Psoas muscle (tissue), 8 donors: ENCODE results near the gene C1QL4. TPM values are rescaled to one million over a fixed set of nuclear protein-coding genes. Genes with fewer than 3 reads are reported as not detected.

Experiments used
- ATAC-seq, 4 donors: fragments of 200-7000 bp; cut with Tn5 transposase; one replicate each; pipeline ENCODE4 v1.9.1; 2020; ENCODE audit warnings: moderate library complexity in 3 of 4, mild to moderate bottlenecking in 2 of 4
- DNase-seq, 2 donors: peaks; one replicate each; pipeline ENCODE4 v3.0.0-alpha.2; 2020
- H3K27ac ChIP-seq: fragments of 200-600 bp; one replicate; pipeline ENCODE4 v1.8.0; 2022
- H3K27me3 ChIP-seq, 3 donors: fragments of 200-600 bp in 1 of 3; one replicate each; pipeline versions ENCODE4 v1.6.1 to v1.8.0; 2013 to 2022; ENCODE audit warnings: low read length in 2 of 3, mild to moderate bottlenecking in 2 of 3, moderate library complexity in 1 of 3; ENCODE audit not compliant: insufficient read depth in 3 of 3
- H3K36me3 ChIP-seq, 2 donors: fragments of 200-600 bp in 1 of 2; one replicate each; pipeline versions ENCODE4 v1.6.1 to v1.8.0; 2013 to 2022; ENCODE audit warnings: low read depth in 1 of 2, mild to moderate bottlenecking in 1 of 2, moderate library complexity in 1 of 2; ENCODE audit not compliant: insufficient read depth in 1 of 2
- H3K4me1 ChIP-seq: fragments of 200-600 bp; one replicate; pipeline ENCODE4 v1.8.0; 2022
- H3K4me3 ChIP-seq: fragments of 200-600 bp; one replicate; pipeline ENCODE4 v1.8.0; 2022; ENCODE audit warnings: mild to moderate bottlenecking
- H3K9me3 ChIP-seq: fragments of 200-600 bp; one replicate; pipeline ENCODE4 v1.8.0; 2022
- CTCF ChIP-seq: fragments of 200-600 bp; IDR thresholded peaks from one replicate; pipeline ENCODE4 v1.8.0; 2022; ENCODE audit warnings: antibody characterized with exemption
- WGBS, 3 donors: extraction: QIAGEN DNeasy Blood & Tissue Kit; methylation state at CpG; one replicate each; pipeline versions ENCODE4 v1.1.6 to v1.1.7; 2013; 5-methylcytosine and 5-hydroxymethylcytosine counted together
- intact Hi-C, 2 donors: fragments of 100-400 bp; cut with DNase I; formaldehyde crosslinking; loops; one replicate each; pipeline versions ENCODE4 v1.11.0 to v1.14.2; 2022
- polyA plus RNA-seq, 3 donors: library from polyadenylated mRNA; stranded (reverse); fragments of 200-250 nt; gene quantifications; one replicate each; pipeline ENCODE4 v1.2.3, GENCODE V29; 2013
- total RNA-seq, 4 donors: library from RNA; stranded (reverse); fragmentation: NEBNext Ultra II Directional in 2 of 4; extraction: Animal tissue kit (Norgen Biotek cat#: 25700) in 2 of 4; gene quantifications; one replicate each; pipeline versions ENCODE4 v1.2.1 to v1.2.4, GENCODE V29; 2021 to 2023
- donor health status: healthy with polysubstance abuse.
- donor health status: DM: no; HTN: no; CAD: no; lungs with moderate emphysema.
- donor health status: Bipolar disorder and iron deficiency.
- donor health status: healthy.
- donor health status: DM: yes; HTN: yes; CAD: no.
- donor health status: DM: no; HTN: no; CAD: no.
- donor health status: DM: no; HTN: no; CAD: no.
- donor health status: DM: yes; HTN: yes; CAD: no.

Gene C1QL4
- total and polyA plus RNA-seq, 7 donors, result not detected

DNA sequence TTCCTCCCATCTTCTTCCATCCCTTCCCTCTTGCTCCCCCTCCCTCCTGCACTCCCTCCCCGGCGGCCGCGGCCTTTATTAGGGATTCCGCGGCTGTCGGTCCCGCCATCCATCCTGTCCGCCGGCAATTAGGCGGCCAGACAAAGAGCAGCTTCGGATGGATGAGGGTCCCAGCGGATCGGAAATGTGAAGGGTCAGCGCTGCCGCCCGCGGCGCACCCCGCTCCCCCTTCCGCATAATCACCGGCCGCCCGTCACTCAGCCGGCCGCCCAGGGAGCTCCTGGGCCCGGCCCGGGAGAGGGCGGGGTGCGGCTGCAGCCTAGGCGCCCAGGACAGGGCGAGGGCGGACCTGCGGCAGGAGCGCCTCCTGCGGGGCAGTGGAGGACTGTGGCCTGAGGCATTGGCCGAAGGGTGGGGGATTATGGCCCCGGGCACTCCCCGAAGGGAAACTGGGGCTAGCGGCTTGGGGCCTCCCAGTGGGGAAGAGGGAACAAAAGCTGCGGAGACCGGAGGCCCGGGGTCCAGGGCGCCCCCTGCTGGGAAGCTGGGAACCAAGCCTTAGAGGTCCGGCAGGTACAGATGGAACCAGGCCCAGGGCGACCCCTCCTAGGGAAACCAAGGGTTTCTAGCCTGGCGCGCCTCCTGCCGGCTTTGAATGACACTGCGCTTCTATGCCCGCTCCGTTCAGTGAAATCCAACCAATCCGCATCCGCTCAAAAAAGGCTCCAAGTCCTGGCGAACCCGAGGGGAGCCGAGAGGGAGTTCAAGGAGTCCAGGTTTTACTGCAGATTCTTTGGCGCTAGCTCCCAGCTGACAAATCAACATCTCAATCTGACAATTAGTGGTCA is 5.3 kb upstream of the C1QL4 start:
- intact Hi-C loops, result loop anchor here in 1 of 2 donors (2.0 kb wide), 1 partner anchor 53 kb away; no protein-coding TSS in a partner anchor

GRCh38 chr12:49341777-49342065 is 4.7 kb upstream of the C1QL4 start:
- Histone ChIP-seq H3K27me3 (peaks cover 0 to 71% (median 22%) of the 10 kb centered on the region in 3 donors), H3K36me3 (no peaks in the 10 kb centered on the region), H3K27ac (no peak overlapping the region), H3K4me1 (peaks cover 27% of the 10 kb centered on the region), H3K4me3 (no peak overlapping the region), H3K9me3 (no peaks in the 10 kb centered on the region)
- ATAC-seq (no peak), DNase-seq (no peak)
- no peak for TF ChIP-seq CTCF
- intact Hi-C loops, result loop anchor here in 1 of 2 donors (2.0 kb wide), 1 partner anchor 53 kb away; no protein-coding TSS in a partner anchor
- 33 to 43% (median 43%) methylated on average over 21 of the region's 21 CpGs for WGBS, 3 donors

More for the DNA sequence above, 5.3 kb upstream of the C1QL4 start:
- Histone ChIP-seq H3K27me3 (peaks cover 0 to 73% (median 26%) of the 10 kb centered on the region in 3 donors), H3K4me3 (peak overlapping the region; percentile 61), H3K36me3 (no peaks in the 10 kb centered on the region), H3K27ac (no peak overlapping the region), H3K4me1 (peaks cover 32% of the 10 kb centered on the region), H3K9me3 (no peaks in the 10 kb centered on the region)
- peak; percentile 68 for TF ChIP-seq CTCF
- WGBS, 3 donors, result 2 to 3% (median 3%) methylated on average over 55 to 58 of the region's 58 CpGs
- ATAC-seq (peak; percentile 41 to 62 (median 49)), DNase-seq (peak; percentile 73 to 84)

- ATAC-seq (no peak), DNase-seq (no peak)
- no peak overlapping the region for H3K4me3 ChIP-seq
- intact Hi-C loops, result no loop called here
- TF ChIP-seq CTCF, result no peak
- no peaks in the 10 kb centered on the region for H3K9me3 ChIP-seq
- H3K4me1 ChIP-seq, result peaks cover 21% of the 10 kb centered on the region
- H3K36me3 ChIP-seq, result no peaks in the 10 kb centered on the region
- H3K27ac ChIP-seq, result no peak overlapping the region
- peaks cover 0 to 71% (median 23%) of the 10 kb centered on the region in 3 donors for H3K27me3 ChIP-seq
- WGBS, 3 donors, result 45 to 50% (median 45%) methylated on average over 14 of the region's 14 CpGs
These were observed 4.2 kb upstream of the C1QL4 start for GRCh38 chr12:49340971-49341776.

DNA sequence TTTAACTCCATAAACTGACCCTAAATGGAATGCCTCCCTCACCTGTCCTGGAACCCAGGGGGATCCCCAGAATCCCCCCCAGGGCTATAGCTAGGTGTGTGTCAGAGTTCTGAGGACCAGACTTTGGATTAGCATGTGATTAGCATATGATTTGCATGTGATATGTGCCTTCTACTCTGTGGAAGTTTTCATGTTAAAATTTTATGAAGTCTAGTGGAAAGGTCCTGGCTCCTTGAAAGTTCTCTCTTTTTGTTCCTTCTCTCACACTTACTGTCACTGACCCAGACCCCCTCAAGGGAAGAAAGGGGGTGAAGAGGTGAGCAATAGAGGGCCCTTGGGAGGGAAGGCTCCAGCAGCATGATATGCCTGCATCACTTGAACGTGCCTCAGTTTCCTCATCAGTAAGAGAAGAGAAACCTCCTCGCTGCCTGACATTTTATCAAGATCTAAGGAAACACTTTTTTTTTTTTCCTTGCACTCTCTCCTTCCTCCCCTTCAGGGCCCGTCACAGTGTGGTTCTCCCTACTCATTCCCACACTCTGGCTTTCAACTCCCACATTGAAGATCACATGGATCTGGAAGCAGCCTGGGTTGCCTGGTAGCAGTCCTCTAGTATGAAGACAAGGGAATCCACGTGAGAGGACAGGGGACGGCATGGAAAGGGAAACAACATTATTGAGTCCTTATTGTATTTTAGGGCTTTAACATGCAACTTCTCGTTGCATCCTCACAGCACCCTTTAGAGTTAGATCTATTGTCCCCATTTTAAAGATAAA is 3.3 kb upstream of the C1QL4 start:
- no peak for TF ChIP-seq CTCF
- ATAC-seq (no peak), DNase-seq (no peak)
- Histone ChIP-seq H3K36me3 (no peaks in the 10 kb centered on the region), H3K27me3 (peaks cover 0 to 71% (median 27%) of the 10 kb centered on the region in 3 donors), H3K9me3 (no peaks in the 10 kb centered on the region), H3K4me3 (no peak overlapping the region), H3K27ac (no peak overlapping the region), H3K4me1 (peaks cover 13% of the 10 kb centered on the region)
- WGBS, 3 donors, result 68 to 75% (median 70%) methylated on average over 6 of the region's 6 CpGs
- intact Hi-C loops, result no loop called here
